ENCODE results near the gene C19orf81. TPM values are rescaled to one million over a fixed set of nuclear protein-coding genes. Genes with fewer than 3 reads are reported as not detected.

The C19orf81 gene
- total RNA-seq, 1 experiment from 2014 or later: not detected

DNA sequence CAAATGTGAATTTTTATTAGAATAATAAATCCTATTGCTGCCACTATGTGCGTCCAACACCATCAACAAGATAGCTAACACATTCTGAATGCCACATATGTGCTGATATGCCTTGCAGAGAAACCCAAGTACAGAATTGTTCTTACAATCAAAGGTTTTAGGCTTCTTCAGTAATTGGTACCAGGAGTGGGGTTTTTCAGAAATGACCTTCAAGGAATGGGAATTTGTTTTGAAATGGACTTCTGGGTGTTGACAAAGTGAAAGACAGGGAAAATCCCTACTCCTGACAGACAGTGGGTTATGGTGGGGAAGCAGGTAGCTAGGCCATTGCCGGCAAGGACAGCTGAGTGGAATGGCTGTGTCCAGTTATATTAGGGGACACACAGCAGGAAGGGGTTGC, 15.3 kb upstream of the C19orf81 start:
- H3K4me1 ChIP-seq (replicated peaks; ENCODE audit: insufficient read depth): no peaks in the 10 kb centered on the region
- POLR2A ChIA-PET (ENCODE audit: unreplicated experiment): no interaction called here
- DNase-seq: no peak
- no peaks in the 10 kb centered on the region for H3F3A ChIP-seq (ENCODE audit: insufficient read depth, low read depth)
- H3K27ac ChIP-seq: no peak overlapping the region
- H2AFZ ChIP-seq: no peak overlapping the region
- H3K9me3 ChIP-seq (ENCODE audit: insufficient read depth, low read depth): peaks cover 11% of the 10 kb centered on the region
- TF ChIP-seq EZH2 (IDR thresholded peaks at IDR 0.05; ENCODE audit: low read depth): no peak
- TF ChIP-seq, protein P1, sequence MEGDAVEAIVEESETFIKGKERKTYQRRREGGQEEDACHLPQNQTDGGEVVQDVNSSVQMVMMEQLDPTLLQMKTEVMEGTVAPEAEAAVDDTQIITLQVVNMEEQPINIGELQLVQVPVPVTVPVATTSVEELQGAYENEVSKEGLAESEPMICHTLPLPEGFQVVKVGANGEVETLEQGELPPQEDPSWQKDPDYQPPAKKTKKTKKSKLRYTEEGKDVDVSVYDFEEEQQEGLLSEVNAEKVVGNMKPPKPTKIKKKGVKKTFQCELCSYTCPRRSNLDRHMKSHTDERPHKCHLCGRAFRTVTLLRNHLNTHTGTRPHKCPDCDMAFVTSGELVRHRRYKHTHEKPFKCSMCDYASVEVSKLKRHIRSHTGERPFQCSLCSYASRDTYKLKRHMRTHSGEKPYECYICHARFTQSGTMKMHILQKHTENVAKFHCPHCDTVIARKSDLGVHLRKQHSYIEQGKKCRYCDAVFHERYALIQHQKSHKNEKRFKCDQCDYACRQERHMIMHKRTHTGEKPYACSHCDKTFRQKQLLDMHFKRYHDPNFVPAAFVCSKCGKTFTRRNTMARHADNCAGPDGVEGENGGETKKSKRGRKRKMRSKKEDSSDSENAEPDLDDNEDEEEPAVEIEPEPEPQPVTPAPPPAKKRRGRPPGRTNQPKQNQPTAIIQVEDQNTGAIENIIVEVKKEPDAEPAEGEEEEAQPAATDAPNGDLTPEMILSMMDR (conservative IDR thresholded peaks at IDR 0.05): no peak
- no peaks in the 10 kb centered on the region for H3K36me3 ChIP-seq (ENCODE audit: low read depth)
- intact Hi-C loops (cut with micrococcal nuclease; ENCODE audit: unreplicated experiment): no loop called here
- H3K4me2 ChIP-seq: no peak overlapping the region
- H3K27me3 ChIP-seq (ENCODE audit: insufficient read depth, low read depth): peaks cover 88% of the 10 kb centered on the region
- BruUV-seq (replicated peaks): no TSS peak
- no peaks in the 10 kb centered on the region for H3K9me2 ChIP-seq (ENCODE audit: insufficient read depth)
- H3K79me2 ChIP-seq (ENCODE audit: low read depth): no peaks in the 10 kb centered on the region
- CTCF ChIA-PET: no interaction called here
- H4K20me1 ChIP-seq (ENCODE audit: insufficient read depth): no peaks in the 10 kb centered on the region
- no peak overlapping the region for H3K4me3 ChIP-seq

GRCh38 chr19:50636317-50637085, 12.7 kb upstream of the C19orf81 start:
- CTCF ChIA-PET: no interaction called here
- Histone ChIP-seq H3K4me3 (no peak overlapping the region), H3K9me2 (ENCODE audit: insufficient read depth) (no peaks in the 10 kb centered on the region), H3K9me3 (ENCODE audit: insufficient read depth, low read depth) (peaks cover 11% of the 10 kb centered on the region), H3K36me3 (ENCODE audit: low read depth) (no peaks in the 10 kb centered on the region), H3K27me3 (ENCODE audit: insufficient read depth, low read depth) (peaks cover 83% of the 10 kb centered on the region), H2AFZ (no peak overlapping the region), H3F3A (ENCODE audit: insufficient read depth, low read depth) (no peaks in the 10 kb centered on the region), H3K79me2 (ENCODE audit: low read depth) (no peaks in the 10 kb centered on the region), H3K4me2 (no peak overlapping the region), H3K4me1 (replicated peaks; ENCODE audit: insufficient read depth) (no peaks in the 10 kb centered on the region), H3K27ac (no peak overlapping the region), H4K20me1 (ENCODE audit: insufficient read depth) (no peaks in the 10 kb centered on the region)
- POLR2A ChIA-PET (ENCODE audit: unreplicated experiment): no interaction called here
- TF ChIP-seq EZH2 (IDR thresholded peaks at IDR 0.05; ENCODE audit: low read depth): no peak
- TF ChIP-seq, protein P1 (conservative IDR thresholded peaks at IDR 0.05): no peak
- BruUV-seq (replicated peaks): no TSS peak
- DNase-seq: no peak
- intact Hi-C loops (cut with micrococcal nuclease; ENCODE audit: unreplicated experiment): no loop called here

DNA sequence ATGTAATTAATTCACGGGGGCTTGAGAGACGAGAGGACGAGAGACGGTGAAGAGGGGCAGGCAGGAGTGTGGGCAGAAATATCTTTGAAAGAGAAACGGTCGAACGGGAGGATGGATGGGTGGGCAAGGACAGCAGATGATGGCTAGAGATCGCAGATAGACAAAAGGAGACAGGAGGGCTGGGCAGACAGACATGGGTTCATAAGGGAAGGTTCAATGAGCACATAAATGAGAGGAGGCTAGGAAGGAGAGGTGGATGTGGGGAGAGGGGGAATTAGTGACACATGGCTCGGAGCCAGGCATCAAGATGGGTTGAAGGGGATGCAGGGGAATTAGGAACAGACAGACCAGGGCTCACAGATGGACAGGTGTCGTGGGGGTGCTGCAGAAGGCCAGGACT, 10.6 kb upstream of the C19orf81 start:
- Histone ChIP-seq H3K79me2 (ENCODE audit: low read depth) (no peaks in the 10 kb centered on the region), H3K36me3 (ENCODE audit: low read depth) (no peaks in the 10 kb centered on the region), H3K27ac (no peak overlapping the region), H3K4me3 (no peak overlapping the region), H4K20me1 (ENCODE audit: insufficient read depth) (no peaks in the 10 kb centered on the region), H3K27me3 (ENCODE audit: insufficient read depth, low read depth) (peaks cover 84% of the 10 kb centered on the region), H3F3A (ENCODE audit: insufficient read depth, low read depth) (no peaks in the 10 kb centered on the region), H3K4me1 (replicated peaks; ENCODE audit: insufficient read depth) (no peaks in the 10 kb centered on the region), H3K4me2 (no peak overlapping the region), H3K9me3 (ENCODE audit: insufficient read depth, low read depth) (peaks cover 6% of the 10 kb centered on the region), H2AFZ (no peak overlapping the region), H3K9me2 (ENCODE audit: insufficient read depth) (no peaks in the 10 kb centered on the region)
- BruUV-seq (replicated peaks): no TSS peak
- ChIA-PET POLR2A (ENCODE audit: unreplicated experiment) (no interaction called here), CTCF (no interaction called here)
- intact Hi-C loops (cut with micrococcal nuclease; ENCODE audit: unreplicated experiment): no loop called here
- TF ChIP-seq, protein P1 (conservative IDR thresholded peaks at IDR 0.05): no peak
- no peak for TF ChIP-seq EZH2 (IDR thresholded peaks at IDR 0.05; ENCODE audit: low read depth)
- no peak for DNase-seq
